HCT116 (cell line): Measurements from ENCODE around the gene C20orf144. TPM values are rescaled to one million over a fixed set of nuclear protein-coding genes. Genes with fewer than 3 reads are reported as not detected.

Experiments used
- ATAC-seq: fragments of 200-7000 bp; cut with Tn5 transposase; 2 replicates; pipeline ENCODE4 v1.9.1; 2020; ENCODE audit warnings: mild to moderate bottlenecking, moderate library complexity
- BruUV-seq: library from RNA; stranded (reverse); fragments of 400-500 nt; replicated peaks from 2 replicates; lab custom pipeline; 2021; lab: Mats Ljungman, UMichigan
- CTCF ChIA-PET: fragments of 300-600 bp; sonication (Branson Sonifier 250); formaldehyde crosslinking; loops from one replicate; lab custom pipeline; 2021; ENCODE audit warnings: antibody characterized with exemption; lab: Charles Lee
- POLR2A ChIA-PET: fragments of 300-600, 350-600 bp; sonication (Branson Sonifier 250); formaldehyde crosslinking; loops from one replicate; lab custom pipeline; 2021; ENCODE audit warnings: antibody characterized with exemption; lab: Charles Lee
- RAD21 ChIA-PET, 2 experiments: fragments of 300-600 bp; sonication (Branson Sonifier 250); formaldehyde crosslinking; loops; one replicate each; lab custom pipeline; 2023; ENCODE audit warnings: low total read pairs in 2 of 2; ENCODE audit not compliant: uncharacterized antibody in 2 of 2, unreplicated experiment in 2 of 2, low non-redundant PET in 1 of 2; lab: Charles Lee
- DNase-seq: peaks from one replicate; pipeline ENCODE4 v3.0.0-alpha.2; 2010; ENCODE audit warnings: low read depth, low spot score
- H2AFZ ChIP-seq: fragments of 200-600 bp; shearing (Covaris generic), sonication (generic); 2 replicates; pipeline ENCODE4 v1.6.1; 2017; ENCODE audit warnings: low read depth, mixed run types, mixed read lengths, antibody characterized with exemption, low read length; ENCODE audit not compliant: poor library complexity, severe bottlenecking
- H3K27ac ChIP-seq: 2 replicates; pipeline ENCODE4 v1.5.1; 2012; ENCODE audit warnings: low read depth, low read length
- H3K27me3 ChIP-seq: fragments of 200-600 bp; sonication (generic); 2 replicates; pipeline ENCODE4 v1.6.1; 2016; ENCODE audit warnings: mixed run types, low read length, mixed read lengths; ENCODE audit not compliant: insufficient read depth
- H3K36me3 ChIP-seq, 2 experiments: fragments of 200-500 bp in 1 of 2; fragments of 200-600 bp in 1 of 2; sonication (Bioruptor generic) in 1 of 2; sonication (generic) in 1 of 2; 2 replicates each; pipeline versions ENCODE4 v1.5.1 to v1.6.1; 2014 to 2016; ENCODE audit warnings: low read length in 2 of 2, inconsistent platforms in 1 of 2, mixed read lengths in 1 of 2, mixed run types in 1 of 2; ENCODE audit not compliant: insufficient read depth in 2 of 2, control insufficient read depth in 1 of 2
- H3K4me1 ChIP-seq, 2 experiments: fragments of 200-600 bp in 1 of 2; sonication (generic) in 1 of 2; 2 replicates each; pipeline versions ENCODE4 v1.5.1 to v1.6.1; 2012 to 2017; ENCODE audit warnings: low read length in 2 of 2, inconsistent platforms in 1 of 2, mild to moderate bottlenecking in 1 of 2, mixed read lengths in 1 of 2, mixed run types in 1 of 2, moderate library complexity in 1 of 2; ENCODE audit not compliant: insufficient read depth in 2 of 2, control insufficient read depth in 1 of 2
- H3K4me2 ChIP-seq: fragments of 200-600 bp; sonication (generic); 2 replicates; pipeline ENCODE4 v1.6.1; 2017; ENCODE audit warnings: mixed run types, low read length, mixed read lengths
- H3K4me3 ChIP-seq, 2 experiments: fragments of 200-600 bp in 1 of 2; sonication (generic) in 1 of 2; replicated peaks in 1 of 2; 2 replicates each; pipeline ENCODE4 v1.5.1; 2011 to 2016; ENCODE audit warnings: low read length in 2 of 2, control low read depth in 1 of 2, low read depth in 1 of 2, mild to moderate bottlenecking in 1 of 2, mixed read lengths in 1 of 2, mixed run types in 1 of 2
- H3K79me2 ChIP-seq: fragments of 200-600 bp; sonication (generic); 2 replicates; pipeline ENCODE4 v1.6.1; 2017; ENCODE audit warnings: mild to moderate bottlenecking, mixed run types, low read length, moderate library complexity, mixed read lengths; ENCODE audit not compliant: insufficient read depth
- H3K9ac ChIP-seq: fragments of 200-600 bp; sonication (generic); 2 replicates; pipeline ENCODE4 v1.6.1; 2016; ENCODE audit warnings: low read length, mixed read lengths
- H3K9me2 ChIP-seq: fragments of 200-600 bp; sonication (generic), shearing (Covaris generic); 2 replicates; pipeline ENCODE4 v1.6.1; 2017; ENCODE audit warnings: mixed run types, mild to moderate bottlenecking, moderate library complexity; ENCODE audit not compliant: insufficient read depth
- H3K9me3 ChIP-seq, 2 experiments: fragments of 200-500 bp in 1 of 2; fragments of 200-600 bp in 1 of 2; sonication (Bioruptor generic) in 1 of 2; sonication (generic) in 1 of 2; 2 replicates each; pipeline ENCODE4 v1.6.1; 2014 to 2017; ENCODE audit warnings: low read length in 2 of 2, mixed read lengths in 2 of 2, inconsistent platforms in 1 of 2, low read depth in 1 of 2, mild to moderate bottlenecking in 1 of 2, mixed run types in 1 of 2, moderate library complexity in 1 of 2; ENCODE audit not compliant: control insufficient read depth in 1 of 2, insufficient read depth in 1 of 2
- H4K20me1 ChIP-seq: fragments of 200-600 bp; sonication (generic), shearing (Covaris generic); 2 replicates; pipeline ENCODE4 v1.6.1; 2017; ENCODE audit warnings: mixed run types, mild to moderate bottlenecking, moderate library complexity; ENCODE audit not compliant: insufficient read depth
- CBX3 ChIP-seq: IDR thresholded peaks from 2 replicates; pipeline ENCODE4 v1.6.1; 2012; ENCODE audit warnings: low read depth
- EGR1 ChIP-seq: IDR thresholded peaks from 2 replicates; pipeline ENCODE4 v1.6.1; 2012; ENCODE audit warnings: low read depth
- EZH2 ChIP-seq: fragments of 200-600 bp; sonication (generic); IDR thresholded peaks from 2 replicates; pipeline ENCODE4 v1.6.1; 2017; ENCODE audit warnings: antibody characterized with exemption, mixed run types
- EZH2phosphoT487 ChIP-seq: fragments of 200-600 bp; IDR thresholded peaks from 2 replicates; pipeline ENCODE4 v1.6.1; 2018; ENCODE audit warnings: antibody characterized with exemption, borderline replicate concordance
- SP1 ChIP-seq: IDR thresholded peaks from 2 replicates; pipeline ENCODE4 v1.6.1; 2012; ENCODE audit warnings: low read depth
- SRF ChIP-seq: IDR thresholded peaks from 2 replicates; pipeline ENCODE4 v1.6.1; 2012; ENCODE audit warnings: low read depth
- intact Hi-C: fragments of 100-400 bp; cut with micrococcal nuclease; formaldehyde crosslinking; loops from 2 replicates; pipeline ENCODE4 v1.10.0; 2022
- total RNA-seq: library from RNA; stranded (reverse); gene quantifications from one replicate; pipeline ENCODE4 v1.2.1, GENCODE V29; 2021; ENCODE audit not compliant: unreplicated experiment
- TF ChIP-seq, protein P1 (sequence below): IDR thresholded peaks from 2 replicates; pipeline ENCODE4 v1.6.1; 2012; ENCODE audit warnings: low read depth

The C20orf144 gene
- total RNA-seq, 1 experiment from 2014 or later: 0.37 TPM

DNA sequence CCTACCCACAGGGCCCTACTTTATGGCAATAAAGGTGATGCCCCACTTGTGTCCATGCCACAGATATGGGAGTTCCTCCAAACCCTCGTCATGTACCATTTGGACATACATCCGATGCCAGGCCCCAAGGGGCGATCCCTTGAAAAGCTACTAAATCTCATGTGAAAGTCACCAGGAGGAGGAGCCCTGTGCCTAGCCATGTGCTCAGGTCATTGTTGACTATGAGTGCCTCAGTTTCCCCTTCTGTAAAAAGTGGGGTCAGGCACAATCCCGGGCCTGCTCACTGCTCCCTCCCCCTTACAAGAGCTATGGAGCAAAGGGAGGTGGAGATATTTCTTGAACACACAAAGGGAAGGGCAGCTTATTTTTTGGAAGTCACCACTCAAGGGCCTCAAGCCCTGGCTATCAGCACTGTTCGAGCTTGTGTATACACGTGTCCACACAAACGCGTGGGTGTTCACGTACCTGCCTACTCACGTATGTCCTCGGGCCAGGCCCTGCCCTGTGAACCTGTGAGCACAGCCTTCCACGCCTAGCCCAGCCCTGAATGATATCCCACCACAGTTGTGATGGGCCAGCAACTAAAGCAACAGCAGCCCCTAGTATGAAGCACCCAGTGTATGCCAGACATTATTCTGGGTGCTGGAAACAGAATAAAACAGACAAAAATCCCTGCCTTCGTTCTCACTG lies 6.5 kb downstream of the C20orf144 start:
- Histone ChIP-seq H3K9me3 (no peaks in the 10 kb centered on the region), H3K36me3 (peaks cover 10 to 23% of the 10 kb centered on the region in 2 experiments; a peak in 3 of 4 replicates), H3K9ac (no peak overlapping the region), H3K27ac (no peak overlapping the region), H3K9me2 (no peaks in the 10 kb centered on the region), H3K4me2 (no peak overlapping the region), H3K79me2 (peaks cover 22% of the 10 kb centered on the region; the same call in 1 of the 2 replicates), H3K27me3 (no peaks in the 10 kb centered on the region), H4K20me1 (no peaks in the 10 kb centered on the region), H3K4me1 (peaks cover 16 to 26% of the 10 kb centered on the region in 2 experiments), H2AFZ (no peak overlapping the region), H3K4me3 (no peak overlapping the region)
- DNase-seq: no peak
- no TSS peak for BruUV-seq
- RAD21 ChIA-PET: interaction anchor here (0.6 to 1.1 kb wide), 2 partner anchors 267 to 440 kb away, joined by 3 to 4 read pairs; partner anchors contain the start of gene CDK5RAP1 (in 1 of the 2)
- no peak for ATAC-seq
- intact Hi-C loops: loop anchor here (5.0 kb wide), 1 partner anchor 211 kb away; no protein-coding TSS in a partner anchor
- CTCF ChIA-PET: interaction anchor here (0.7 to 0.9 kb wide), 3 partner anchors 11 to 211 kb away, joined by 3 to 4 read pairs (median 3); no protein-coding TSS in a partner anchor
- no peak for TF ChIP-seq EZH2phosphoT487
- no peak for TF ChIP-seq CBX3
- TF ChIP-seq SRF: no peak
- TF ChIP-seq, protein P1, sequence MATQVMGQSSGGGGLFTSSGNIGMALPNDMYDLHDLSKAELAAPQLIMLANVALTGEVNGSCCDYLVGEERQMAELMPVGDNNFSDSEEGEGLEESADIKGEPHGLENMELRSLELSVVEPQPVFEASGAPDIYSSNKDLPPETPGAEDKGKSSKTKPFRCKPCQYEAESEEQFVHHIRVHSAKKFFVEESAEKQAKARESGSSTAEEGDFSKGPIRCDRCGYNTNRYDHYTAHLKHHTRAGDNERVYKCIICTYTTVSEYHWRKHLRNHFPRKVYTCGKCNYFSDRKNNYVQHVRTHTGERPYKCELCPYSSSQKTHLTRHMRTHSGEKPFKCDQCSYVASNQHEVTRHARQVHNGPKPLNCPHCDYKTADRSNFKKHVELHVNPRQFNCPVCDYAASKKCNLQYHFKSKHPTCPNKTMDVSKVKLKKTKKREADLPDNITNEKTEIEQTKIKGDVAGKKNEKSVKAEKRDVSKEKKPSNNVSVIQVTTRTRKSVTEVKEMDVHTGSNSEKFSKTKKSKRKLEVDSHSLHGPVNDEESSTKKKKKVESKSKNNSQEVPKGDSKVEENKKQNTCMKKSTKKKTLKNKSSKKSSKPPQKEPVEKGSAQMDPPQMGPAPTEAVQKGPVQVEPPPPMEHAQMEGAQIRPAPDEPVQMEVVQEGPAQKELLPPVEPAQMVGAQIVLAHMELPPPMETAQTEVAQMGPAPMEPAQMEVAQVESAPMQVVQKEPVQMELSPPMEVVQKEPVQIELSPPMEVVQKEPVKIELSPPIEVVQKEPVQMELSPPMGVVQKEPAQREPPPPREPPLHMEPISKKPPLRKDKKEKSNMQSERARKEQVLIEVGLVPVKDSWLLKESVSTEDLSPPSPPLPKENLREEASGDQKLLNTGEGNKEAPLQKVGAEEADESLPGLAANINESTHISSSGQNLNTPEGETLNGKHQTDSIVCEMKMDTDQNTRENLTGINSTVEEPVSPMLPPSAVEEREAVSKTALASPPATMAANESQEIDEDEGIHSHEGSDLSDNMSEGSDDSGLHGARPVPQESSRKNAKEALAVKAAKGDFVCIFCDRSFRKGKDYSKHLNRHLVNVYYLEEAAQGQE: no peak
- no peak for TF ChIP-seq SP1
- TF ChIP-seq EZH2: no peak
- TF ChIP-seq EGR1: no peak
- POLR2A ChIA-PET: no interaction called here
